Measurements from ENCODE around the gene GHDC.

GRCh38 chr17:42236760-42237159, 42.5 kb upstream of the GHDC start:
- no peak for TF ChIP-seq CTCF (conservative IDR thresholded peaks at IDR 0.05)
- no peak for TF ChIP-seq EZH2 (IDR thresholded peaks at IDR 0.05; ENCODE audit: low read depth)
